Measurements from ENCODE around the gene THSD7A.

Gene THSD7A

DNA sequence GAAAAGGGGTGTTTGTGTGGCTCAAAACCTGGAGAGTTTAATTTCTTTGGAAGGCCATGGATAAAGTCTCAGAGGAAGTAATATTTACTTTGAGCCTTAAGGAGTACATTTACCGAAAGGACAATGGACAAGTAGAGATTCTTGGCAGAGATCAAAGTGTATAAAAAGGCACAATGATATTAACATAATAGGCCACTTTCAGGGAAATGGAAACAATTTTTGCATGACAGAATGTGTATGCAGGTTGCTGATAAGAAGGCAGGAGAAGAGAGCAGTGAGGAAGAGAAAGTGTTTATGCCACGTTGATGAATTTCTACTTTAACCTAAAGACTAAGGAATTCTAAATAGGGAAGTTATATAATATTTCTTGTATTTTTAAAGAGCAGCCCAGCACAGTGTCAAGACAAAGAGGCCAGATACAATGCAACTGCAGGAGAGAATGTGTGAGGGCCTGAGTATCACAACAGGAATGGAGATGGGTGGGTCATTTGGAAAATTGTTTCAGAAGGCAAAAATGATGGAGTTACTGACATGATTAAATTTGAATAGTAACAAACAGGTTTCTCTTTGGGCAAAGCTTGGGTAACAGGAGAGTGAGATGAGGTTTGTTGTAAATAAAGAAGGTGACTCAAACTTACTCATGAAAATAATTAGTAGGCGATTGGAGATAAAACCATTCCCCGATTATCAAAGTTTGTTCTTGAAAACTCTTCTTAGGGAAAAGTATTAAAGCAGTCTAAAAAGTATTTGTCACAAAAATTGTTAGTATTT is 84.1 kb downstream of the THSD7A start:
- DNase-seq, result no peak

GRCh38 chr7:11746591-11746990 is 85.4 kb downstream of the THSD7A start:
- no peak for DNase-seq

- DNase-seq, result no peak
Observed at GRCh38 chr7:11743548-11743947, 88.5 kb downstream of the THSD7A start.

- DNase-seq, result no peak
Observed at GRCh38 chr7:11743016-11743415, 89.0 kb downstream of the THSD7A start.

DNA sequence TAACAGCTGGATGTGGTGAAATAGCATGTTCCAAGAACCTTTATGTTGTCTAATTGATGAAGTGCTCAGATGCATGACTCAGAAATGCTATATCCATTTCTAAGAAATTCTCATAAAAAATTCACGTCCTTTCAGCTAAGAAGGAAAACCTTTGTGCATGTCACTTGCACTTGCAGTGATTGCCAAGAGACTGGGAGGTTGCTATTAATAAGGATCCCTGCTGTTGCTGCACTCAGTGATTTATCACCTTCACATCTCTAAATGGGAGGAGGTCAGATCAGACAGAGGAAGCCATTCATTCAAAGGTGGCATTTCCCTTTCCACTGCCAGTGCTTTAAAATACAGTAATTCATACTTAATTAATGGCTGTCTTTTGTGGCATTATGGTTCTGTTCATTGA is 89.5 kb downstream of the THSD7A start:
- no peak for DNase-seq

DNA sequence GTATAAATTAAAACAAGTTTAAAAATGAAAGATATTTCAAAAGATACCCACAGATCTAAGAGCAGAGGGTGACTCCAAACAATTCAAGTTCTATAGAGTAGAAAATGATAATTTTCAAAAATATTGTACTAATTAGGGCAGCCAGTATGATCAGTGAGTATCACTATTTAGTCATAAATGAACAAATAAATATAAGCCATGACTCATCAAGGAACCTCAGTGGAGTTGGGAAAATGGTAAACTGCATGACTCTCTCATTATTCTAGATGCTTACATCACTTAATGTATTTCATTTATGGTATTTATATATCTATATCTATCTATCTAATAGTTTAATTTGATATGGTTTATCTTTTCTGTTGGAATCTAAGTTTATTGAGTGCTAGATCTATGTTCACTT is 94.3 kb downstream of the THSD7A start:
- DNase-seq, result no peak

GRCh38 chr7:11732207-11732606 is 99.8 kb downstream of the THSD7A start:
- no peak for DNase-seq

DNA sequence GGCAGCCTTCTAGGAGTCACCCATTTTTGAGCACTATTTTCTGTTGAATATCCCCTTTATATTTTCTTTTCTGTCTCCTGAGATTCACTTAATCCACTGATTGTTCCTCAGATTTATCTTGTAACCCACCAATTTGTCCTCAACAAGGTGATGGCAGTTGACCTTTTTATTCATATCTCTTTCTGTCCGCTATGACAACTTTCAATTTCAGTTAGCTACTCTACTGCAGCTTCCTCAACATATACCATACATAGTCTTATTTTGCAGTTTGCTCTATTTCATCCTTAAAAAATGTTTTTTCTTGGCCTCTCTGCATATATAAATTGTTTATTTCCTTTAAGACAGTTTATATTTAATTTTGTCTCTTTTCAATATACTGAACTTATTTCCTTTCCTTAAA is 101.3 kb downstream of the THSD7A start:
- DNase-seq, result no peak

DNA sequence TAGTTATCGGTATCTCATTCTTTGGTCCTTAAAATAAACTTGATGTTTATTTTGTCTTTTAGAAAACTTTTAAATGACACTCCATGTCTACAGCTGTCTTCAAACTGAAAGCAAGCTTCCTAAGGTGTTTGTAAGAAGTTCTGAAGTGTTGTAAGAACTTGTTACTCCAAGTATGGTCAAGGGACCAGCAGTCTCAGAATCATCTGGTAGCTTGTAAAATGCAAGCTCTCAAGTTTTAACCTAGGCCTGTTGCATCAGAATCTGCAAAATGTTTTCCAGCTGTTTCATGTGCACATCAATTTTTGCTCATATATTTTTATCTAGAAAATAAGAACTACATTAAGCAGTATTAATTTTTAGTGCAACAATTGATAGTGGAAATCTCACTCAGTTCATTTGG is 104.1 kb downstream of the THSD7A start:
- no peak for DNase-seq

DNA sequence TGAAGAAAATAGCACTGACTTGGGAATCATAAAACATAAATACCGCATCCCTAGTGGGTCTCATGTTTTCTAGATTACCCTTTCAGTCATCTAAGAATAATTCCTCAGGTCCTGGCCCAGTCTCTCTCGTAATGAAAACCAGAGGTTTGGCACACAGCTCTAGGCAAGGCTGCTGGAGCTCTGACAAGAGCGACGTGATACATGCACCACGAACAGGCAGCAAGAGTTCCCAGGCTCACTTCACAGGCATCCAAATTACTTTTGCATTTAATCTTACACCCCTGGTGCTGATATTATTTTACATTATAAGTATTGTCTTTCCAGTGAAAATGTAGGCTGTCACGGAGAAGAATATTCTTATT is 105.2 kb downstream of the THSD7A start:
- peak; percentile 86 for DNase-seq

- peak; percentile 54 for DNase-seq
Observed at GRCh38 chr7:11726001-11726793, 105.8 kb downstream of the THSD7A start.

DNA sequence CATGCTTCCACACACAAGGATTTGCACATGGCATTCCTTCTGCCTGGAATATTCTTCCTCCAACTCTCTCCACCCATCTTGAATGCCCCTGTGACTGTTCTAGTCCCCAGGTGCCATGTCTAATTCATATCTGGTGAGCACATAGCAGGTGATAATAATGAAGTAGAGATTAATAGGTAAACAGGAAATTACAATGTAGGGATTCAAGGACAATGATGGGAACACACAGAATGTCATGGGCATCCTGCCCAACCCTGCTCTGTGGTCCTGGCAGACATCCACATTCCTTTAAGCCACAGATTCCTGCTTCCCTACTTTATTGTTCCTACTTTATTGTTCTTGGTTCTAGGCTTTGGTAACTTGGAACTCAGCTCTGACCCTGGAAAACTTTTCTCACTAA is 115.8 kb downstream of the THSD7A start:
- DNase-seq, result no peak

GRCh38 chr7:11714676-11715075 is 117.3 kb downstream of the THSD7A start:
- no peak for DNase-seq

- DNase-seq, result no peak
Observed at GRCh38 chr7:11714205-11714604, 117.8 kb downstream of the THSD7A start.

- no peak for DNase-seq
Observed at GRCh38 chr7:11713352-11713751, 118.6 kb downstream of the THSD7A start.

DNA sequence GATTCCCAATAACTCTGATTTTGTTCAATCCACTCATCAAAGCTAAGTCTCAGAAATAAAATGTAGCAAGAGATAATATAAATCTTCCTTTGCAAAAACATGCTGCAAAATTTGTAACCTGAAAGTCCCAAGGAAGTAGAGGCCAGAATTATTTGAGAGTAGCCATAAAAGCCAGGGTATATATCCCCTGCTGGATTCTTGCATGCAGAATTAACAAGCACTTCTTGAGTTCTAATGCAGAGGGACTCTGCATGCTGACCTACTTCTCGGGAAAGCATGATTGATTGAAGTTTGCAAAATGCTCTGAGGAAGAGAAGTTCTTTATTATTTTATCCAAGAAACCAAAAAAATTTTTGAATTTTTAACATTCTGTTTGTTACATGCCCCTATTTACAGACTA is 121.6 kb downstream of the THSD7A start:
- no peak for DNase-seq

GRCh38 chr7:11709196-11709595 is 122.8 kb downstream of the THSD7A start:
- DNase-seq, result no peak

GRCh38 chr7:11707606-11708193 is 124.3 kb downstream of the THSD7A start:
- no peak for DNase-seq

DNA sequence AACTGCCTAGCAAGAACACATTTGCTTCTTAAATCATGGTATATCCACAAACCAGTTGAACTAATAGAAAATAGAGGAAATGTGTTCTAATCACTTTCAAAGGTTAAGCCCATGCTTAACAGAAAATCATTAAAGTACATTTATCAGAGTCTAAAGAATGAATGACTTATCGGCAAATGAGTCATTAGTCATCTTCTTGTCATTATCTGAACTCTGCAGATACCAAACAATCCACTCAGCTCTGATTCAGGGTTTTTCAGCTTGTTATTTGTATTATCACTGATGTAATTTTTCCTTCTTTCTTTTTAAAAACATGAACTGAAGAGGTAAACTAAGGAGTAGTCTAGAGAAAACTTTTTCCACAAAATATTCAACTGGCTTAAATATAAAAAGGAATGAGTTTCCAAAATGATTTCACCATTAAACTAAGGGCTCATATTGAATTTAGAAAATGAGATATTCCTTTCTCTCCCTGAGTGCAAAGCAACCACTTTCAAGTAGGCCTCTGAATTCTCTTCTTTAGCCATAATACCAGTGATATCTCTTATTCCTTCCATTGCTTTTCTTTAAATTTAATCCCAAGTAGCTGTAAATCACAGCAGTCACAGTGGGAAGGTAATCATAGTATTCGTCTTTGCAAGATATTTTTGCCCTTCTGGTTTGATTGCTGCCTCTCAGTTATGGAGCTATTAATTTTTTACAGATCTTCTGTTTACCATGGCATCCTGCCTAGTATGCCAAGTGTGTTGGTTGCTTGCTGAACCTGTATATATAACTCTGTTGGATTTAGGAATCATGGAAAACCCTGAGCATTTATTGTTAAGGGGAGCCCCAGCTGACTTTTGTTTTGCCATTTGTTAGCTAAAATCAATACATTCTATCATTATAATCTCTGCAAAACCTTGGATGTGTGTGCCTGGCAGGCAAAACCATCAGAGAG is 125.1 kb downstream of the THSD7A start:
- no peak for DNase-seq

DNA sequence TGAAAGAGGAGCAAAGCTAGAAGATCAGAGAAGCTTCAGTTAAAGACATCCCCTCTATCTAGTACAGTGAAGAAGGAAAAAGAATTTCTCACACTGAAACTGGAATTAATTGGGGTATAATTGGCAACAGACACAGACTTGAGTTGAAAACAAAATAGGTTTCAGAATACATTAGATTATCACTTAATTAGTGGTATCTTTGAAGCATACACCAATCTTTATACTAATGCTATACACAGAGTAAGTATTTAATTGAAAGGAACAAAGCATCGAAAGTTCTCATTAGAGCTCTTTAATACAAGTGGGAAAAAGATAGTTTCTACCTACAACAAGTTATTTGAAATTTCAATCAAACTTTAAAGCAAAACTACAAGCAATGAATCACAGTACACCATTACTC is 128.2 kb downstream of the THSD7A start:
- no peak for DNase-seq

DNA sequence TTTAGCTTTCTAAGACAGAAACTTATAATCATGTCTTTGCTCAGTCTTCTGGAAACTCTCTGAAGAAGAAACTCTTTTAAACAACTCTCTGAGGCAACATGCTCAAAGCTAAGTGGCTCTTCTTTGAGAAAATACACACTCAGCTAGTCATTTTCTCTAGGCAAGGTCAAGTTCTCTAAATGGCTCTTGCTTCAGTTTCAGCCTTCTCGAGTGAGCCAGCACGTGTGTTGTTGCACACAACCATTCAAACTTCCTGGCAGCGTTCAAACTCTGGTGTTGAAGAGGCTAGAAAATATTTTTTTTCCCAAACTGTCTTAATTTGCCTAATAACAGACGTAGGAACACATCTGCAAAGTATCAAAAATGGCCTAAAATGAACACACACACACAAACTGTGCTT is 129.1 kb downstream of the THSD7A start:
- no peak for DNase-seq

GRCh38 chr7:11701829-11702560 is 130.0 kb downstream of the THSD7A start:
- no peak for DNase-seq

All from right forelimb (tissue), 1 donor.